Spleen (tissue), 11 donors: Measurements from ENCODE around the gene KIF5B. TPM values are rescaled to one million over a fixed set of nuclear protein-coding genes. Genes with fewer than 3 reads are reported as not detected.
"Not testable (repeated sequence)": the region's sequence is repeated elsewhere in the genome, so short reads cannot be mapped to it uniquely, and the experiment has no call there.

ENCODE experiments used
- DNase-seq: peaks from one replicate; pipeline ENCODE4 v3.0.0-alpha.2; 2020
- H3K27ac ChIP-seq, 8 donors: fragments of 200-600 bp; sonication (generic) in 7 of 8; 1 replicate in 4 of 8; 2 replicates in 4 of 8; pipeline versions ENCODE4 v1.5.0 to v1.8.0; 2016 to 2021; ENCODE audit warnings: inconsistent platforms in 4 of 8, mild to moderate bottlenecking in 4 of 8, moderate library complexity in 1 of 8
- H3K27me3 ChIP-seq, 7 donors: fragments of 200-600 bp; sonication (generic) in 6 of 7; replicated peaks in 1 of 7; 1 replicate in 4 of 7; 2 replicates in 3 of 7; pipeline versions ENCODE4 v1.5.0 to v1.8.0; 2016 to 2021; ENCODE audit warnings: inconsistent platforms in 3 of 7, mild to moderate bottlenecking in 1 of 7
- H3K36me3 ChIP-seq, 6 donors: fragments of 200-600 bp; sonication (generic) in 5 of 6; 1 replicate in 4 of 6; 2 replicates in 2 of 6; pipeline versions ENCODE4 v1.5.0 to v1.8.0; 2016 to 2021; ENCODE audit warnings: inconsistent platforms in 2 of 6
- H3K4me1 ChIP-seq, 6 donors: fragments of 200-600 bp; sonication (generic) in 5 of 6; 1 replicate in 3 of 6; 2 replicates in 3 of 6; pipeline versions ENCODE4 v1.5.0 to v1.8.0; 2016 to 2021; ENCODE audit warnings: inconsistent platforms in 3 of 6
- H3K4me3 ChIP-seq, 8 donors: fragments of 200-600 bp; sonication (generic) in 7 of 8; 1 replicate in 4 of 8; 2 replicates in 4 of 8; pipeline versions ENCODE4 v1.5.0 to v1.8.0; 2016 to 2021; ENCODE audit warnings: inconsistent platforms in 4 of 8, mild to moderate bottlenecking in 4 of 8, moderate library complexity in 2 of 8
- H3K9me3 ChIP-seq, 8 donors: fragments of 200-600 bp; sonication (generic) in 7 of 8; 1 replicate in 4 of 8; 2 replicates in 4 of 8; pipeline versions ENCODE4 v1.5.0 to v1.8.0; 2016 to 2021; ENCODE audit warnings: inconsistent platforms in 4 of 8
- POLR2A ChIP-seq, 3 donors: fragments of 450-650 bp; IDR thresholded peaks; one replicate each; pipeline ENCODE4 v1.5.1; 2017; ENCODE audit warnings: antibody characterized with exemption in 3 of 3, mild to moderate bottlenecking in 1 of 3
- POLR2AphosphoS5 ChIP-seq, 3 donors: sonication (generic); formaldehyde crosslinking; IDR thresholded peaks; one replicate each; pipeline ENCODE4 v1.5.1; 2017; ENCODE audit warnings: antibody characterized with exemption in 3 of 3
- WGBS, 5 donors: extraction: QIAGEN DNeasy Blood & Tissue Kit in 3 of 5; methylation state at CpG; one replicate each; pipeline versions ENCODE4 v1.1.5 to v1.1.7; 2013 to 2018; 5-methylcytosine and 5-hydroxymethylcytosine counted together
- intact Hi-C: fragments of 100-400 bp; cut with DNase I; formaldehyde crosslinking; loops from one replicate; pipeline ENCODE4 v1.15.0; 2023; ENCODE audit warnings: low total_unique reads
- polyA plus RNA-seq, 3 donors: library from polyadenylated mRNA; stranded (reverse); fragments of 200-250 nt; gene quantifications; one replicate each; pipeline ENCODE4 v1.2.1, GENCODE V29; 2013
- total RNA-seq, 7 donors: library from RNA; depleted of rRNA in 3 of 7; stranded (reverse); fragments of >200 nt in 3 of 7; fragmentation: NEBNext Ultra II Directional in 4 of 7; extraction: Animal tissue kit (Norgen Biotek cat#: 25700) in 4 of 7; gene quantifications; one replicate each; pipeline versions ENCODE4 v1.1.0 to v1.2.1, GENCODE V29; 2016 to 2021
- TF ChIP-seq, protein P1 (sequence below), 11 experiments: fragments of 200-600 bp in 7 of 11; fragments of 450-650 bp in 4 of 11; sonication (generic) in 4 of 11; IDR thresholded peaks in 8 of 11; conservative IDR thresholded peaks in 3 of 11; 1 replicate in 7 of 11; 2 replicates in 4 of 11; pipeline versions ENCODE4 v1.4.0 to v1.8.0; 2016 to 2021; ENCODE audit warnings: antibody characterized with exemption in 11 of 11, inconsistent platforms in 4 of 11, mild to moderate bottlenecking in 1 of 11
- donor health status: healthy with polysubstance abuse.
- donor health status: DM: no; HTN: no; CAD: no; lungs with moderate emphysema.
- donor health status: DM: no; HTN: no; CAD: no.
- donor health status: Bipolar disorder and iron deficiency.
- donor health status: healthy.
- donor health status: DM: no; HTN: no; CAD: no.
- donor health status: DM: yes; HTN: yes; CAD: no.

Gene KIF5B
- total and polyA plus RNA-seq, 10 donors: 16.1 to 95.1 (median 71.2) TPM

DNA sequence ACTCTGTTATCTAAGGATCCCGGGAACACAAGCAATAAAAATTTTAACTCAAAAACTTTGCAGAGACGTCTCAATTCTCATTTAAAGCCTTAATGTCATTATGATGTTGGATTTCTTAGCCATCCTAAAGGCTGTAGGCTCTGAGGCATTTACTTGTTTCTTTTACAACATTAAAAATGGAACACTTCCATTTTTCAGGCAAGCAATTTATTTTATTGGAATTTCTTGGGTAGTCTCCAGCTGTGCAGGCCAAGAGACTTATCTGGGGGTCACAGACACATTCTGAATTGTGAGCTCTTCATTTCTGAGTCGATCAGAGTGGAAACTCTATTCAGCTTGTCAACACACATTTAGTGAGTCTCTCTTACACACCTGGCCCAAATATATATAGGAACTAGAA lies 48.0 kb upstream of the KIF5B start:
- H3K9me3 ChIP-seq: no peaks in the 10 kb centered on the region
- 68 to 91% (median 84%) methylated on average over 3 of the region's 3 CpGs for WGBS, 5 donors
- no peaks in the 10 kb centered on the region for H3K27me3 ChIP-seq
- no peaks in the 10 kb centered on the region for H3K4me1 ChIP-seq
- TF ChIP-seq POLR2A (IDR thresholded peaks at IDR 0.05) (no peak), POLR2AphosphoS5 (IDR thresholded peaks at IDR 0.05) (no peak)
- TF ChIP-seq, protein P1, sequence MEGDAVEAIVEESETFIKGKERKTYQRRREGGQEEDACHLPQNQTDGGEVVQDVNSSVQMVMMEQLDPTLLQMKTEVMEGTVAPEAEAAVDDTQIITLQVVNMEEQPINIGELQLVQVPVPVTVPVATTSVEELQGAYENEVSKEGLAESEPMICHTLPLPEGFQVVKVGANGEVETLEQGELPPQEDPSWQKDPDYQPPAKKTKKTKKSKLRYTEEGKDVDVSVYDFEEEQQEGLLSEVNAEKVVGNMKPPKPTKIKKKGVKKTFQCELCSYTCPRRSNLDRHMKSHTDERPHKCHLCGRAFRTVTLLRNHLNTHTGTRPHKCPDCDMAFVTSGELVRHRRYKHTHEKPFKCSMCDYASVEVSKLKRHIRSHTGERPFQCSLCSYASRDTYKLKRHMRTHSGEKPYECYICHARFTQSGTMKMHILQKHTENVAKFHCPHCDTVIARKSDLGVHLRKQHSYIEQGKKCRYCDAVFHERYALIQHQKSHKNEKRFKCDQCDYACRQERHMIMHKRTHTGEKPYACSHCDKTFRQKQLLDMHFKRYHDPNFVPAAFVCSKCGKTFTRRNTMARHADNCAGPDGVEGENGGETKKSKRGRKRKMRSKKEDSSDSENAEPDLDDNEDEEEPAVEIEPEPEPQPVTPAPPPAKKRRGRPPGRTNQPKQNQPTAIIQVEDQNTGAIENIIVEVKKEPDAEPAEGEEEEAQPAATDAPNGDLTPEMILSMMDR (IDR thresholded peaks at IDR 0.05 in 8 of 11, conservative IDR thresholded peaks at IDR 0.05 in 3 of 11): no peak
- no peak overlapping the region for H3K27ac ChIP-seq
- no peaks in the 10 kb centered on the region for H3K36me3 ChIP-seq
- intact Hi-C loops: no loop called here
- H3K4me3 ChIP-seq: no peak overlapping the region
- no peak for DNase-seq

DNA sequence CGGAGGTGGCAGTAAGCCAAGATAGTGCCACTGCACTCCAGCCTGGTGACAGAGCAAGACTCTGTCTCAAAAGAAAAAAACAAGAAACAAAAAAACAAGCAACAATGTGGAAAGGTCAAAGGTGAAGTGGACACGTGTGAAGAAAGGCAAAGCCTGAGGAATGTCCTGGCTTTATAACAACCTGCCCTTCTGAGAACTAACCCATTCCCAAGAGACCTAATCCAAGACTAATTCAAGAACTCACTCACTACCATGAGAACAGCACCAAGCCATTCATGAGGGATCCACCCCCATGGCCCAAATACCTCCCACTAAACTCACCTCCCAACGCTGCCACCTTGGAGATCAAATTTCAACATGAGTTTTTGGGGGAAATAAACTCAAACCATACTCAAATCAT lies 47.5 kb upstream of the KIF5B start:
- 79 to 89% (median 81%) methylated on average over 3 of the region's 3 CpGs for WGBS, 5 donors
- Histone ChIP-seq H3K27me3 (no peaks in the 10 kb centered on the region), H3K4me3 (no peak overlapping the region), H3K36me3 (no peaks in the 10 kb centered on the region), H3K9me3 (peaks cover 0 to 4% (median 3%) of the 10 kb centered on the region in 8 donors), H3K4me1 (no peaks in the 10 kb centered on the region), H3K27ac (no peak overlapping the region)
- DNase-seq: no peak
- TF ChIP-seq POLR2AphosphoS5 (IDR thresholded peaks at IDR 0.05) (no peak), POLR2A (IDR thresholded peaks at IDR 0.05) (no peak)
- TF ChIP-seq, protein P1 (IDR thresholded peaks at IDR 0.05 in 8 of 11, conservative IDR thresholded peaks at IDR 0.05 in 3 of 11): no peak
- intact Hi-C loops: no loop called here

DNA sequence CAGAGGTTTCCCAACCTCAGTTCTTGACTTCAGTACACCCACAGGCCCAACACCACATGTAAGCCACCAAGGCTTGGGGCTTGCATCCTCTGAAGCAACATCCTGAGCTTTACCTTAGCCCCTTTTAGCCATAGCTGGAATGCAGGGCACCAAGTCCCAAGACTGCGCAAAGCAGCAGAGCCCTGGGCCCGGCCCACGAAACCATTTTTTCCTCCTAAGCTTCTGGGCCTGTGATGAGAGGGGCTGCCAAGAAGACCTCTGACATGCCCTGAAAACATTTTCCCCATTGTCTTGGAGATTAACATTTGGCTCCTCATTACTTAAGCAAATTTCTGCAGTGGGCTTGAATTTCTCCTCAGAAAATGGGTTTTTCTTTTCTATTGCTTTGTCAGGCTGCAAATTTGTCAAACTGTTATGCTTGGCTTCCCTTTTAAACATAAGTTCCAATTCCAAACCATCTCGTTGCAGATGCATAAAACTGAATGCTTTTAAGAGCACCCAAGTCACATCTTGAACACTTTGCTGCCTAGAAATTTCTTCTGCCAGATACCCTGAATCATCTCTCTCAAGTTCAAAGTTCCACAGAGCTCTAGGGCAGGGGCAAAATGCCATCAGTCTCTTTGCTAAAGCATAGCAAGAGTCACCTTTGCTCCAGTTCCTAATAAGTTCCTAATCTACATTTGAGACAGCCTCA lies 42.5 kb upstream of the KIF5B start:
- DNase-seq, intact Hi-C loops, H3K4me1 ChIP-seq, H3K4me3 ChIP-seq, H3K36me3 ChIP-seq, H3K27ac ChIP-seq, H3K27me3 ChIP-seq: not testable (repeated sequence)
- H3K9me3 ChIP-seq: peaks cover 0 to 15% (median 9%) of the 10 kb centered on the region in 8 donors
- WGBS, 5 donors: 61 to 92% (median 68%) methylated on average over 4 of the region's 4 CpGs

DNA sequence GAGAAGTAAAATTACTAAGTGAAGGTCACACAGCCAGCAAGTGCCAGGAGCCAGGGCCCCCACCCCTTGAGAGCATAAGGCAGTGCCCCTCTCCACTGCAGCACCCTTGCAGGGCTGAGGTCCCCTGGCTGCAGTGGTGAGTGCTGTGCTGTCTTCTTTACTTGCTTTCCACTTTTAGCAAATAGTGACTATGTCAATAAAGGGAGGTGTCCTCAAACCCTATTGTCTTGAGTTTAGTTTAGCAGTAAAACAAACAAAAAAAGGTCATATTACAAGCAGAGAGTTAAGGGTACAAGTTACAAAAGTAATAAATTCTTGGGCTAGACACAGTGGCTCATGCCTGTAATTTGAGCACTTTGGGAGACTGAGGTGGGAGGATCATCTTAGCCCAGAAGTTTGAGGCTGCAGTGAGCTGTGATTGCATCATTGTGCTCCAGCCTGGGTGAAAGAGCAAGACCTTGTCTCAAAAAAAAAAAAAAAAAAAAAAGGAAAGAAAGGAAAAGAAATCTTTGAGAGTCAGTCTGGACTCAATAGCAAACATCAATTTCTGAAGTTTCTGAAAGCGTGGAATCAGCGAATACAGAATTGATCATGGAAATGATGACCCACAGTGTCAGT lies 39.0 kb upstream of the KIF5B start:
- WGBS, 5 donors: 94 to 100% (median 97%) methylated on average over 2 of the region's 2 CpGs
- no peak for DNase-seq
- Histone ChIP-seq H3K4me3 (no peak overlapping the region), H3K4me1 (no peaks in the 10 kb centered on the region), H3K27ac (no peak overlapping the region), H3K36me3 (no peaks in the 10 kb centered on the region), H3K9me3 (peaks cover 0 to 15% (median 9%) of the 10 kb centered on the region in 8 donors), H3K27me3 (peaks cover 0 to 6% (median 0%) of the 10 kb centered on the region in 7 donors)
- TF ChIP-seq POLR2A (IDR thresholded peaks at IDR 0.05): no peak
- TF ChIP-seq, protein P1 (IDR thresholded peaks at IDR 0.05 in 8 of 11, conservative IDR thresholded peaks at IDR 0.05 in 3 of 11): no peak
- no peak for TF ChIP-seq POLR2AphosphoS5 (IDR thresholded peaks at IDR 0.05)
- intact Hi-C loops: no loop called here
